SK-N-SH (cell line): ENCODE data around the gene SMYD1. TPM values are rescaled to one million over a fixed set of nuclear protein-coding genes. Genes with fewer than 3 reads are reported as not detected.

Source experiments
- CTCF ChIA-PET: fragments of 300-600, 350-600 bp; formaldehyde crosslinking; extraction: SDS; loops from one replicate; lab custom pipeline; 2021; lab: Yijun Ruan, JAX
- POLR2A ChIA-PET: fragments of 350-600 bp; sonication (Branson Sonifier 250); formaldehyde crosslinking; extraction: SDS; loops from one replicate; lab custom pipeline; 2020; ENCODE audit warnings: antibody characterized with exemption, inconsistent platforms; lab: Yijun Ruan, JAX
- DNase-seq: peaks from one replicate; pipeline ENCODE4 v3.0.0; 2012
- H2AFZ ChIP-seq: fragments of 200-600 bp; sonication (generic); 2 replicates; pipeline ENCODE4 v1.8.1; 2016; ENCODE audit warnings: antibody characterized with exemption, mild to moderate bottlenecking, low read depth
- H3F3A ChIP-seq: fragments of 200-600 bp; sonication (generic); replicated peaks from 2 replicates; pipeline ENCODE3; 2016; ENCODE audit warnings: antibody characterized with exemption, mild to moderate bottlenecking; ENCODE audit not compliant: insufficient read depth
- H3K27ac ChIP-seq, 2 experiments: fragments of 200-500 bp in 1 of 2; fragments of 200-600 bp in 1 of 2; sonication (Bioruptor generic) in 1 of 2; sonication (generic), shearing (Covaris generic) in 1 of 2; 2 replicates each; pipeline versions ENCODE4 v1.5.1 to v1.6.1; 2014 to 2016; ENCODE audit warnings: low read depth in 2 of 2, inconsistent platforms in 1 of 2, low read length in 1 of 2, mild to moderate bottlenecking in 1 of 2, mixed read lengths in 1 of 2
- H3K27me3 ChIP-seq: fragments of 200-600 bp; sonication (generic), shearing (Covaris generic); 2 replicates; pipeline ENCODE4 v1.6.1; 2016; ENCODE audit warnings: mixed run types; ENCODE audit not compliant: insufficient read depth
- H3K36me3 ChIP-seq, 2 experiments: fragments of 200-500 bp in 1 of 2; fragments of 200-600 bp in 1 of 2; sonication (Bioruptor generic) in 1 of 2; sonication (generic) in 1 of 2; replicated peaks in 1 of 2; 2 replicates each; pipeline versions ENCODE3 to v1.5.1; 2014 to 2016; ENCODE audit warnings: low read length in 1 of 2, mild to moderate bottlenecking in 1 of 2; ENCODE audit not compliant: insufficient read depth in 2 of 2, control insufficient read depth in 1 of 2
- H3K4me1 ChIP-seq, 2 experiments: fragments of 200-500 bp in 1 of 2; fragments of 200-600 bp in 1 of 2; sonication (Bioruptor generic) in 1 of 2; sonication (generic), shearing (Covaris generic) in 1 of 2; 2 replicates each; pipeline versions ENCODE4 v1.5.1 to v1.6.1; 2014 to 2016; ENCODE audit warnings: low read depth in 1 of 2, low read length in 1 of 2, mixed run types in 1 of 2; ENCODE audit not compliant: insufficient read depth in 2 of 2, control insufficient read depth in 1 of 2
- H3K4me2 ChIP-seq: fragments of 200-600 bp; sonication (generic), shearing (Covaris generic); 2 replicates; pipeline ENCODE4 v1.6.1; 2017; ENCODE audit warnings: mixed run types
- H3K4me3 ChIP-seq, 2 experiments: fragments of 200-500 bp in 1 of 2; fragments of 200-600 bp in 1 of 2; sonication (Bioruptor generic) in 1 of 2; sonication (generic), shearing (Covaris generic) in 1 of 2; 2 replicates each; pipeline versions ENCODE4 v1.5.1 to v1.8.1; 2014 to 2016; ENCODE audit warnings: low read depth in 2 of 2, inconsistent platforms in 1 of 2, low read length in 1 of 2, mild to moderate bottlenecking in 1 of 2, mixed read lengths in 1 of 2, moderate library complexity in 1 of 2
- H3K79me2 ChIP-seq: fragments of 200-600 bp; sonication (generic); 2 replicates; pipeline ENCODE4 v1.8.1; 2017; ENCODE audit warnings: mild to moderate bottlenecking; ENCODE audit not compliant: insufficient read depth
- H3K9ac ChIP-seq: fragments of 200-600 bp; sonication (generic); 2 replicates; pipeline ENCODE4 v1.6.1; 2017; ENCODE audit warnings: mixed run types
- H3K9me2 ChIP-seq: fragments of 200-600 bp; sonication (generic); 2 replicates; pipeline ENCODE4 v1.6.1; 2017; ENCODE audit warnings: mixed run types
- H3K9me3 ChIP-seq: fragments of 200-600 bp; sonication (generic); 2 replicates; pipeline ENCODE4 v1.6.1; 2017; ENCODE audit warnings: mixed run types, mild to moderate bottlenecking, moderate library complexity
- H4K20me1 ChIP-seq: fragments of 200-600 bp; sonication (generic); 2 replicates; pipeline ENCODE4 v1.6.1; 2017; ENCODE audit warnings: mild to moderate bottlenecking, mixed run types; ENCODE audit not compliant: insufficient read depth
- EP300 ChIP-seq, 2 experiments: IDR thresholded peaks; 2 replicates each; pipeline versions ENCODE4 v1.4.0 to v1.6.1; 2012; ENCODE audit warnings: borderline replicate concordance in 1 of 2, low read depth in 1 of 2, low read length in 1 of 2
- FOXM1 ChIP-seq: IDR thresholded peaks from 2 replicates; pipeline ENCODE4 v1.4.0; 2012; ENCODE audit warnings: low read depth, mild to moderate bottlenecking
- GABPA ChIP-seq: IDR thresholded peaks from 2 replicates; pipeline ENCODE4 v1.4.0; 2012; ENCODE audit warnings: low read depth, mild to moderate bottlenecking
- GATA2 ChIP-seq: sonication (generic); formaldehyde crosslinking; IDR thresholded peaks from 2 replicates; pipeline ENCODE4 v1.5.0; 2020; ENCODE audit warnings: mild to moderate bottlenecking, missing genetic modification reagents
- IRF3 ChIP-seq: fragments of 150-350 bp; IDR thresholded peaks from 2 replicates; pipeline ENCODE4 v1.6.1; 2016; ENCODE audit warnings: mild to moderate bottlenecking, low read depth, low read length
- MAX ChIP-seq: IDR thresholded peaks from 2 replicates; pipeline ENCODE4 v1.4.0; 2012; ENCODE audit warnings: low read depth
- MEF2A ChIP-seq: IDR thresholded peaks from 2 replicates; pipeline ENCODE4 v1.4.0; 2012; ENCODE audit warnings: low read depth, borderline replicate concordance
- MXI1 ChIP-seq: IDR thresholded peaks from 2 replicates; pipeline ENCODE4 v1.6.1; 2012; ENCODE audit warnings: mild to moderate bottlenecking, low read depth, low read length, improper control_type of control experiment
- NRF1 ChIP-seq: IDR thresholded peaks from 2 replicates; pipeline ENCODE4 v1.6.1; 2012; ENCODE audit warnings: low read depth, mild to moderate bottlenecking, low read length
- PBX3 ChIP-seq: IDR thresholded peaks from 2 replicates; pipeline ENCODE4; 2012
- POLR2AphosphoS5 ChIP-seq: IDR thresholded peaks from 2 replicates; pipeline ENCODE4 v1.6.1; 2012; ENCODE audit warnings: low read depth, low read length
- RAD21 ChIP-seq: IDR thresholded peaks from 2 replicates; pipeline ENCODE4 v1.6.1; 2012; ENCODE audit warnings: mild to moderate bottlenecking, low read length
- RCOR1 ChIP-seq: fragments of 150-350 bp; IDR thresholded peaks from 2 replicates; pipeline ENCODE4 v1.6.1; 2017; ENCODE audit warnings: antibody characterized with exemption, low read length
- RXRA ChIP-seq: IDR thresholded peaks from 2 replicates; pipeline ENCODE4 v1.4.0; 2012; ENCODE audit warnings: low read depth, mild to moderate bottlenecking, borderline replicate concordance
- SIN3A ChIP-seq: IDR thresholded peaks from 2 replicates; pipeline ENCODE4 v1.6.1; 2012; ENCODE audit warnings: low read depth, mild to moderate bottlenecking, low read length, moderate library complexity, borderline replicate concordance
- SMC3 ChIP-seq: IDR thresholded peaks from 2 replicates; pipeline ENCODE4 v1.6.1; 2012; ENCODE audit warnings: low read depth, low read length, improper control_type of control experiment
- TEAD4 ChIP-seq: IDR thresholded peaks from 2 replicates; pipeline ENCODE4 v1.4.0; 2012; ENCODE audit warnings: mild to moderate bottlenecking, borderline replicate concordance; ENCODE audit not compliant: insufficient read depth
- YY1 ChIP-seq: IDR thresholded peaks from 2 replicates; pipeline ENCODE4 v1.4.0; 2012; ENCODE audit warnings: low read depth, mild to moderate bottlenecking
- WGBS: methylation state at CpG from one replicate; pipeline ENCODE4 v1.1.6; 2017; ENCODE audit warnings: low lambda C conversion rate; 5-methylcytosine and 5-hydroxymethylcytosine counted together
- polyA plus RNA-seq, 3 experiments: library from polyadenylated mRNA; depleted of rRNA; stranded (reverse); fragments of >200 nt; gene quantifications; 2 replicates each; pipeline ENCODE4 v1.2.3, GENCODE V29; 2012
- TF ChIP-seq, protein P1 (sequence below): IDR thresholded peaks from 2 replicates; pipeline ENCODE4 v1.4.0; 2012; ENCODE audit warnings: low read depth, borderline replicate concordance

SMYD1 gene
- polyA plus RNA-seq, 1 of the 3 experiments (the other 2 are of a cell fraction) = not detected

GRCh38 chr2:88085099-88085498 lies 17.5 kb downstream of the SMYD1 start:
- no peaks in the 10 kb centered on the region for H3F3A ChIP-seq
- WGBS = 84% methylated on average over 2 of the region's 2 CpGs
- no peaks in the 10 kb centered on the region for H3K9me3 ChIP-seq
- H3K27ac ChIP-seq = no peak overlapping the region
- no peaks in the 10 kb centered on the region for H3K27me3 ChIP-seq
- CTCF ChIA-PET = interaction anchor here (2.3 kb wide), 1 partner anchor 25 kb away, joined by 13 read pairs; no protein-coding TSS in a partner anchor
- H3K79me2 ChIP-seq = no peaks in the 10 kb centered on the region
- H3K9ac ChIP-seq = no peak overlapping the region
- no peak overlapping the region for H3K4me3 ChIP-seq
- no peaks in the 10 kb centered on the region; a peak in 1 of 4 replicates for H3K4me1 ChIP-seq
- no peaks in the 10 kb centered on the region for H3K36me3 ChIP-seq
- DNase-seq = no peak
- no peaks in the 10 kb centered on the region for H3K9me2 ChIP-seq
- POLR2A ChIA-PET = no interaction called here
- H2AFZ ChIP-seq = no peak overlapping the region
- H4K20me1 ChIP-seq = no peaks in the 10 kb centered on the region
- no peak overlapping the region for H3K4me2 ChIP-seq
- TF ChIP-seq EP300 (IDR thresholded peaks at IDR 0.05; ENCODE audit: borderline replicate concordance in 1 of 2, low read depth in 1 of 2, low read length in 1 of 2) (no peak), RCOR1 (no peak), SMC3 (no peak), MXI1 (no peak), PBX3 (no peak), MEF2A (no peak), RAD21 (no peak), RXRA (no peak), IRF3 (no peak), SIN3A (no peak), TEAD4 (no peak), MAX (no peak), NRF1 (no peak), GABPA (no peak), GATA2 (CRISPR knock-in tag) (no peak), POLR2AphosphoS5 (no peak), YY1 (no peak), FOXM1 (no peak)
- TF ChIP-seq, protein P1, sequence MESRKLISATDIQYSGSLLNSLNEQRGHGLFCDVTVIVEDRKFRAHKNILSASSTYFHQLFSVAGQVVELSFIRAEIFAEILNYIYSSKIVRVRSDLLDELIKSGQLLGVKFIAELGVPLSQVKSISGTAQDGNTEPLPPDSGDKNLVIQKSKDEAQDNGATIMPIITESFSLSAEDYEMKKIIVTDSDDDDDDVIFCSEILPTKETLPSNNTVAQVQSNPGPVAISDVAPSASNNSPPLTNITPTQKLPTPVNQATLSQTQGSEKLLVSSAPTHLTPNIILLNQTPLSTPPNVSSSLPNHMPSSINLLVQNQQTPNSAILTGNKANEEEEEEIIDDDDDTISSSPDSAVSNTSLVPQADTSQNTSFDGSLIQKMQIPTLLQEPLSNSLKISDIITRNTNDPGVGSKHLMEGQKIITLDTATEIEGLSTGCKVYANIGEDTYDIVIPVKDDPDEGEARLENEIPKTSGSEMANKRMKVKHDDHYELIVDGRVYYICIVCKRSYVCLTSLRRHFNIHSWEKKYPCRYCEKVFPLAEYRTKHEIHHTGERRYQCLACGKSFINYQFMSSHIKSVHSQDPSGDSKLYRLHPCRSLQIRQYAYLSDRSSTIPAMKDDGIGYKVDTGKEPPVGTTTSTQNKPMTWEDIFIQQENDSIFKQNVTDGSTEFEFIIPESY = no peak
